Colonic mucosa (tissue), 4 donors: ENCODE data around the gene FNDC1. TPM values are rescaled to one million over a fixed set of nuclear protein-coding genes. Genes with fewer than 3 reads are reported as not detected.

Source experiments
- DNase-seq: peaks from one replicate; pipeline ENCODE4 v3.0.0-alpha.2; 2020
- H3K27ac ChIP-seq: fragments of 200-600 bp; one replicate; pipeline ENCODE4 v1.8.0; 2021
- H3K27me3 ChIP-seq: fragments of 200-600 bp; one replicate; pipeline ENCODE4 v1.8.0; 2021
- H3K36me3 ChIP-seq: fragments of 200-600 bp; one replicate; pipeline ENCODE4 v1.8.0; 2021
- H3K4me1 ChIP-seq: fragments of 200-600 bp; one replicate; pipeline ENCODE4 v1.8.0; 2021; ENCODE audit warnings: mild to moderate bottlenecking
- H3K4me3 ChIP-seq: fragments of 200-600 bp; one replicate; pipeline ENCODE4 v1.8.0; 2021
- H3K9ac ChIP-seq, 2 donors: one replicate each; pipeline ENCODE4 v1.7.0; 2013; ENCODE audit warnings: control low read depth in 2 of 2, low read depth in 2 of 2, low read length in 2 of 2
- H3K9me3 ChIP-seq: fragments of 200-600 bp; one replicate; pipeline ENCODE4 v1.8.0; 2021
- CTCF ChIP-seq: fragments of 200-600 bp; IDR thresholded peaks from one replicate; pipeline ENCODE4 v1.8.0; 2022; ENCODE audit warnings: antibody characterized with exemption, mild to moderate bottlenecking
- intact Hi-C: fragments of 100-400 bp; cut with DNase I; formaldehyde crosslinking; loops from one replicate; pipeline ENCODE4 v1.14.1; 2022
- total RNA-seq, 2 donors: library from RNA; stranded (reverse); fragmentation: NEBNext Ultra II Directional in 1 of 2; extraction: Animal tissue kit (Norgen Biotek cat#: 25700) in 1 of 2; gene quantifications; one replicate each; pipeline ENCODE4 v1.2.1, GENCODE V29; 2021
- donor health status: healthy.
- donor health status: DM: no; HTN: no; CAD: no.
- donor health status: DM: no; HTN: no; CAD: no.

FNDC1 gene
- total RNA-seq, 2 donors from 2014 or later = 0.05 to 1.1 TPM

GRCh38 chr6:159301277-159301676 is 132.1 kb downstream of the FNDC1 start:
- H3K36me3 ChIP-seq = no peaks in the 10 kb centered on the region

GRCh38 chr6:159301810-159302593 is 132.8 kb downstream of the FNDC1 start:
- Histone ChIP-seq H3K36me3 (no peaks in the 10 kb centered on the region), H3K9me3 (no peaks in the 10 kb centered on the region), H3K4me1 (no peaks in the 10 kb centered on the region), H3K27ac (no peak overlapping the region), H3K9ac (no peak overlapping the region), H3K27me3 (no peaks in the 10 kb centered on the region), H3K4me3 (no peak overlapping the region)
- intact Hi-C loops = no loop called here
- no peak for TF ChIP-seq CTCF
- DNase-seq = no peak

More at GRCh38 chr6:159301277-159301676, 132.1 kb downstream of the FNDC1 start:
- Histone ChIP-seq H3K27me3 (no peaks in the 10 kb centered on the region), H3K4me3 (no peak overlapping the region), H3K27ac (no peak overlapping the region), H3K4me1 (no peaks in the 10 kb centered on the region), H3K9me3 (no peaks in the 10 kb centered on the region), H3K9ac (no peak overlapping the region)
- no peak for TF ChIP-seq CTCF
- intact Hi-C loops = no loop called here
- DNase-seq = no peak

GRCh38 chr6:159302594-159302992 is 133.4 kb downstream of the FNDC1 start:
- Histone ChIP-seq H3K27ac (no peak overlapping the region), H3K9me3 (no peaks in the 10 kb centered on the region), H3K9ac (no peak overlapping the region), H3K36me3 (no peaks in the 10 kb centered on the region), H3K27me3 (no peaks in the 10 kb centered on the region), H3K4me3 (no peak overlapping the region), H3K4me1 (no peaks in the 10 kb centered on the region)
- DNase-seq = no peak
- TF ChIP-seq CTCF = no peak
- intact Hi-C loops = no loop called here

GRCh38 chr6:159303159-159303558 is 134.0 kb downstream of the FNDC1 start:
- intact Hi-C loops = no loop called here
- Histone ChIP-seq H3K27me3 (no peaks in the 10 kb centered on the region), H3K4me1 (no peaks in the 10 kb centered on the region), H3K4me3 (no peak overlapping the region), H3K27ac (no peak overlapping the region), H3K9ac (no peak overlapping the region), H3K36me3 (no peaks in the 10 kb centered on the region), H3K9me3 (no peaks in the 10 kb centered on the region)
- DNase-seq = no peak
- TF ChIP-seq CTCF = no peak

GRCh38 chr6:159303784-159304183 is 134.6 kb downstream of the FNDC1 start:
- Histone ChIP-seq H3K9me3 (no peaks in the 10 kb centered on the region), H3K9ac (no peak overlapping the region), H3K36me3 (no peaks in the 10 kb centered on the region), H3K4me1 (no peaks in the 10 kb centered on the region), H3K27me3 (no peaks in the 10 kb centered on the region), H3K4me3 (no peak overlapping the region), H3K27ac (no peak overlapping the region)
- intact Hi-C loops = no loop called here
- DNase-seq = no peak
- TF ChIP-seq CTCF = no peak
